Endothelial cell of umbilical vein (primary cell): ENCODE measurements around the gene LRRIQ4. TPM values are rescaled to one million over a fixed set of nuclear protein-coding genes. Genes with fewer than 3 reads are reported as not detected.

ENCODE experiments used
- BruUV-seq: library from RNA; stranded (reverse); fragments of 400-500 nt; replicated peaks from 2 replicates; lab custom pipeline; 2021; lab: Mats Ljungman, UMichigan
- CTCF ChIA-PET: fragments of 300-600, 350-600 bp; sonication (Branson Sonifier 250); formaldehyde crosslinking; loops from one replicate; lab custom pipeline; 2021; ENCODE audit warnings: antibody characterized with exemption, inconsistent platforms; lab: Charles Lee
- POLR2A ChIA-PET: fragments of 300-600, 350-600 bp; sonication (Branson Sonifier 250); formaldehyde crosslinking; loops from one replicate; lab custom pipeline; 2021; ENCODE audit warnings: antibody characterized with exemption, inconsistent platforms; lab: Charles Lee
- DNase-seq: peaks from one replicate; pipeline ENCODE4 v3.0.0-alpha.2; 2011; ENCODE audit warnings: low read depth, low spot score
- FAIRE-seq: peaks from 2 replicates; lab custom pipeline; 2011; peaks lifted over from hg19 to GRCh38; lab: Jason Lieb, UNC
- H2AFZ ChIP-seq: 2 replicates; pipeline ENCODE4 v1.6.0; 2012; ENCODE audit warnings: low read depth, low read length, control low read depth, inconsistent platforms
- H3K27ac ChIP-seq: 2 replicates; pipeline ENCODE4 v1.5.1; 2011; ENCODE audit warnings: low read depth, mild to moderate bottlenecking, control low read depth, low read length, moderate library complexity; ENCODE audit not compliant: insufficient read depth
- H3K27me3 ChIP-seq, 2 experiments: 2 replicates each; pipeline versions ENCODE4 v1.6.0 to v1.6.1; 2011; ENCODE audit warnings: low read length in 2 of 2, mixed read lengths in 1 of 2; ENCODE audit not compliant: control insufficient read depth in 2 of 2, insufficient read depth in 2 of 2
- H3K36me3 ChIP-seq, 2 experiments: 2 replicates in 1 of 2; 3 replicates in 1 of 2; pipeline ENCODE4 v1.5.1; 2011; ENCODE audit warnings: low read length in 2 of 2, mild to moderate bottlenecking in 1 of 2, moderate library complexity in 1 of 2; ENCODE audit not compliant: control insufficient read depth in 2 of 2, insufficient read depth in 2 of 2; ENCODE audit errors: extremely low read depth in 1 of 2
- H3K4me1 ChIP-seq: 3 replicates; pipeline ENCODE4 v1.5.1; 2011; ENCODE audit warnings: mild to moderate bottlenecking, low read length; ENCODE audit not compliant: control insufficient read depth, insufficient read depth; ENCODE audit errors: extremely low read depth
- H3K4me2 ChIP-seq: 2 replicates; pipeline ENCODE4 v1.6.1; 2011; ENCODE audit warnings: low read length, control low read depth, mixed read lengths; ENCODE audit not compliant: insufficient read depth
- H3K4me3 ChIP-seq, 3 experiments: fragments of 200-600 bp in 1 of 3; sonication (generic), shearing (Covaris generic) in 1 of 3; replicated peaks in 1 of 3; 2 replicates each; pipeline ENCODE4 v1.5.1; 2011 to 2016; ENCODE audit warnings: control low read depth in 3 of 3, low read length in 3 of 3, mild to moderate bottlenecking in 2 of 3, inconsistent platforms in 1 of 3, low read depth in 1 of 3, moderate library complexity in 1 of 3; ENCODE audit not compliant: insufficient read depth in 1 of 3
- H3K79me2 ChIP-seq: 2 replicates; pipeline ENCODE4 v1.6.0; 2012; ENCODE audit warnings: low read length, inconsistent platforms; ENCODE audit not compliant: control insufficient read depth, insufficient read depth
- H3K9ac ChIP-seq: replicated peaks from 2 replicates; pipeline ENCODE3; 2011; ENCODE audit warnings: low read length, control low read depth; ENCODE audit not compliant: insufficient read depth; ENCODE audit errors: extremely low read depth
- H3K9me1 ChIP-seq: replicated peaks from 3 replicates; pipeline ENCODE4 v1.6.0; 2011; ENCODE audit warnings: mild to moderate bottlenecking, low read length; ENCODE audit not compliant: control insufficient read depth, insufficient read depth; ENCODE audit errors: extremely low read depth
- H3K9me3 ChIP-seq: replicated peaks from 2 replicates; pipeline ENCODE4 v1.5.1; 2012; ENCODE audit warnings: low read length, inconsistent platforms; ENCODE audit not compliant: control insufficient read depth, insufficient read depth
- H4K20me1 ChIP-seq: replicated peaks from 2 replicates; pipeline ENCODE3; 2011; ENCODE audit warnings: mild to moderate bottlenecking, low read length; ENCODE audit not compliant: control insufficient read depth, insufficient read depth; ENCODE audit errors: extremely low read depth
- EZH2 ChIP-seq: IDR thresholded peaks from 2 replicates; pipeline ENCODE4 v1.6.1; 2012; ENCODE audit warnings: borderline replicate concordance, low read depth, mild to moderate bottlenecking, moderate library complexity, low read length, inconsistent platforms; ENCODE audit not compliant: severe bottlenecking
- FOS ChIP-seq: IDR thresholded peaks from 2 replicates; pipeline ENCODE4 v1.6.1; 2011; ENCODE audit warnings: mild to moderate bottlenecking, low read length, moderate library complexity, borderline replicate concordance; ENCODE audit not compliant: insufficient read depth
- GATA2 ChIP-seq: IDR thresholded peaks from 2 replicates; pipeline ENCODE4 v1.7.0; 2011; ENCODE audit warnings: low read depth, mild to moderate bottlenecking, moderate library complexity, mixed read lengths, low read length; ENCODE audit not compliant: insufficient read length, insufficient read depth
- JUN ChIP-seq: IDR thresholded peaks from 2 replicates; pipeline ENCODE4 v1.6.1; 2011; ENCODE audit warnings: borderline replicate concordance, low read depth; ENCODE audit not compliant: insufficient read length, insufficient read depth
- MAX ChIP-seq: IDR thresholded peaks from 2 replicates; pipeline ENCODE4 v1.6.1; 2011; ENCODE audit not compliant: insufficient read depth, insufficient read length
- MYC ChIP-seq: IDR thresholded peaks from one replicate; pipeline ENCODE4 v1.6.1; 2011; ENCODE audit warnings: mild to moderate bottlenecking, low read depth, low read length
- dilution Hi-C: fragments of 300-500 bp; cut with MboI; formaldehyde crosslinking; loops from one replicate; pipeline ENCODE4 v1.15.0; 2019; ENCODE audit warnings: low sequenced_read_pairs; ENCODE audit not compliant: extremely low pct_ligation_motif_present
- intact Hi-C: fragments of 100-400 bp; cut with micrococcal nuclease; formaldehyde crosslinking; loops from one replicate; pipeline ENCODE4 v1.10.0; 2022
- polyA plus RNA-seq, 4 experiments: library from polyadenylated mRNA; depleted of rRNA in 3 of 4; stranded (reverse) in 3 of 4; unstranded in 1 of 4; fragments of >200 nt; gene quantifications; 2 replicates each; pipeline versions ENCODE4 v1.2.1 to v1.2.3, GENCODE V29; 2011 to 2012; ENCODE audit warnings: missing spikeins in 1 of 4
- total RNA-seq: library from RNA; stranded (reverse); gene quantifications from 2 replicates; pipeline ENCODE4 v1.2.3, GENCODE V29; 2021

LRRIQ4 gene
- total and polyA plus RNA-seq, 2 donors (not counting 3 experiments of a cell fraction or from before 2014, with no cell fraction given): 0.04 TPM; not detected in 1

GRCh38 chr3:169822983-169823382 is 10.3 kb downstream of the LRRIQ4 start:
- BruUV-seq: no TSS peak
- no peak overlapping the region for H3K4me3 ChIP-seq
- dilution Hi-C loops: no loop called here
- TF ChIP-seq FOS (no peak), JUN (no peak), EZH2 (no peak), GATA2 (no peak), MAX (no peak), MYC (no peak)
- H3K27me3 ChIP-seq: peaks cover 3 to 6% of the 10 kb centered on the region in 2 experiments
- intact Hi-C loops: no loop called here
- no peaks in the 10 kb centered on the region for H3K9me1 ChIP-seq
- no peak overlapping the region for H3K27ac ChIP-seq
- FAIRE-seq (no peak), DNase-seq (no peak)
- no peaks in the 10 kb centered on the region for H3K9me3 ChIP-seq
- no peaks in the 10 kb centered on the region for H3K79me2 ChIP-seq
- H3K4me2 ChIP-seq: no peak overlapping the region
- H2AFZ ChIP-seq: no peak overlapping the region
- no peaks in the 10 kb centered on the region for H3K36me3 ChIP-seq
- POLR2A ChIA-PET: no interaction called here
- H4K20me1 ChIP-seq: no peaks in the 10 kb centered on the region
- H3K4me1 ChIP-seq: no peaks in the 10 kb centered on the region
- no peak overlapping the region for H3K9ac ChIP-seq
- CTCF ChIA-PET: no interaction called here

GRCh38 chr3:169825316-169825715 is 12.6 kb downstream of the LRRIQ4 start:
- peaks cover 10% of the 10 kb centered on the region for H3K4me1 ChIP-seq
- no peaks in the 10 kb centered on the region for H3K36me3 ChIP-seq
- H3K4me2 ChIP-seq: no peak overlapping the region
- ChIA-PET POLR2A (no interaction called here), CTCF (interaction anchor here (0.7 to 1.3 kb wide), 2 partner anchors 14 to 15 kb away, joined by 3 read pairs; no protein-coding TSS in a partner anchor)
- TF ChIP-seq MYC: no peak
- H3K27me3 ChIP-seq: peaks cover 0 to 2% of the 10 kb centered on the region in 2 experiments
- no peaks in the 10 kb centered on the region for H4K20me1 ChIP-seq
- intact Hi-C loops (no loop called here), dilution Hi-C loops (no loop called here)
- H3K9me3 ChIP-seq: no peaks in the 10 kb centered on the region
- no peak overlapping the region for H2AFZ ChIP-seq
- no peaks in the 10 kb centered on the region for H3K9me1 ChIP-seq
- H3K79me2 ChIP-seq: no peaks in the 10 kb centered on the region
- H3K27ac ChIP-seq: no peak overlapping the region
- H3K9ac ChIP-seq: no peak overlapping the region
- no peak for FAIRE-seq
- DNase-seq: no peak
- no peak overlapping the region for H3K4me3 ChIP-seq
- no TSS peak for BruUV-seq
